OCI-LY7 (cell line): ENCODE results near the gene GPR78.

ENCODE experiments used
- CTCF ChIP-seq: fragments of 200-600 bp; sonication (generic); conservative IDR thresholded peaks from 2 replicates; pipeline ENCODE4 v1.5.1; 2014; ENCODE audit warnings: mild to moderate bottlenecking, antibody characterized with exemption, low read length, moderate library complexity, mixed read lengths
- EZH2phosphoT487 ChIP-seq: fragments of 200-600 bp; sonication (generic); IDR thresholded peaks from 2 replicates; pipeline ENCODE4 v1.6.1; 2018; ENCODE audit warnings: low read depth, borderline replicate concordance, mild to moderate bottlenecking, mixed run types, antibody characterized with exemption, low read length, moderate library complexity, mixed read lengths

- TF ChIP-seq CTCF, result no peak
- TF ChIP-seq EZH2phosphoT487, result no peak
These were observed 38.9 kb downstream of the GPR78 start for GRCh38 chr4:8618961-8619720.
